Measurements from ENCODE around the gene MED27.

DNA sequence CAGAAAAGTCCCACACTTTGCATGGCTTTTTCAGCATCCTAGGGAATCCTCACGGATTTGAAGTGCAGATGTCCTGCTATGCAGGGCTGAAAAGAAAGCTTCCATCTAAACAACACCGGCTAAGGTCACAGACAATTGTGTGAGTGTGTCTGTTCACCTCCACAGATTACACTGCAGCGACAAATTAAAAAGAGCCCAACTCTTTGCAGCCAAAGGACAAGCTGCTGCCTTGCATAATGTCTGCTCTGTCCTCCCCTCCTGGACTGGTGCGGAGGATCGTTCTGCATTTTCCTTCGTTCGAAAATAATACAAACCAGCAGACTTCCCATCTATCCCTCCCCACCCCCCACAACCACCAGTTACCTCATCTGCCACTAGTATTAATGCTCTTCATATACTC, 169.1 kb downstream of the MED27 start:
- TF ChIP-seq, protein P1, sequence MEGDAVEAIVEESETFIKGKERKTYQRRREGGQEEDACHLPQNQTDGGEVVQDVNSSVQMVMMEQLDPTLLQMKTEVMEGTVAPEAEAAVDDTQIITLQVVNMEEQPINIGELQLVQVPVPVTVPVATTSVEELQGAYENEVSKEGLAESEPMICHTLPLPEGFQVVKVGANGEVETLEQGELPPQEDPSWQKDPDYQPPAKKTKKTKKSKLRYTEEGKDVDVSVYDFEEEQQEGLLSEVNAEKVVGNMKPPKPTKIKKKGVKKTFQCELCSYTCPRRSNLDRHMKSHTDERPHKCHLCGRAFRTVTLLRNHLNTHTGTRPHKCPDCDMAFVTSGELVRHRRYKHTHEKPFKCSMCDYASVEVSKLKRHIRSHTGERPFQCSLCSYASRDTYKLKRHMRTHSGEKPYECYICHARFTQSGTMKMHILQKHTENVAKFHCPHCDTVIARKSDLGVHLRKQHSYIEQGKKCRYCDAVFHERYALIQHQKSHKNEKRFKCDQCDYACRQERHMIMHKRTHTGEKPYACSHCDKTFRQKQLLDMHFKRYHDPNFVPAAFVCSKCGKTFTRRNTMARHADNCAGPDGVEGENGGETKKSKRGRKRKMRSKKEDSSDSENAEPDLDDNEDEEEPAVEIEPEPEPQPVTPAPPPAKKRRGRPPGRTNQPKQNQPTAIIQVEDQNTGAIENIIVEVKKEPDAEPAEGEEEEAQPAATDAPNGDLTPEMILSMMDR (IDR thresholded peaks at IDR 0.05 in 2 of 3, conservative IDR thresholded peaks at IDR 0.05 in 1 of 3; ENCODE audit: control insufficient read depth in 2 of 3, extremely low read depth in 1 of 3, insufficient read depth in 1 of 3, low read depth in 3 of 3, low read length in 3 of 3), result no peak
- TF ChIP-seq, protein P2, sequence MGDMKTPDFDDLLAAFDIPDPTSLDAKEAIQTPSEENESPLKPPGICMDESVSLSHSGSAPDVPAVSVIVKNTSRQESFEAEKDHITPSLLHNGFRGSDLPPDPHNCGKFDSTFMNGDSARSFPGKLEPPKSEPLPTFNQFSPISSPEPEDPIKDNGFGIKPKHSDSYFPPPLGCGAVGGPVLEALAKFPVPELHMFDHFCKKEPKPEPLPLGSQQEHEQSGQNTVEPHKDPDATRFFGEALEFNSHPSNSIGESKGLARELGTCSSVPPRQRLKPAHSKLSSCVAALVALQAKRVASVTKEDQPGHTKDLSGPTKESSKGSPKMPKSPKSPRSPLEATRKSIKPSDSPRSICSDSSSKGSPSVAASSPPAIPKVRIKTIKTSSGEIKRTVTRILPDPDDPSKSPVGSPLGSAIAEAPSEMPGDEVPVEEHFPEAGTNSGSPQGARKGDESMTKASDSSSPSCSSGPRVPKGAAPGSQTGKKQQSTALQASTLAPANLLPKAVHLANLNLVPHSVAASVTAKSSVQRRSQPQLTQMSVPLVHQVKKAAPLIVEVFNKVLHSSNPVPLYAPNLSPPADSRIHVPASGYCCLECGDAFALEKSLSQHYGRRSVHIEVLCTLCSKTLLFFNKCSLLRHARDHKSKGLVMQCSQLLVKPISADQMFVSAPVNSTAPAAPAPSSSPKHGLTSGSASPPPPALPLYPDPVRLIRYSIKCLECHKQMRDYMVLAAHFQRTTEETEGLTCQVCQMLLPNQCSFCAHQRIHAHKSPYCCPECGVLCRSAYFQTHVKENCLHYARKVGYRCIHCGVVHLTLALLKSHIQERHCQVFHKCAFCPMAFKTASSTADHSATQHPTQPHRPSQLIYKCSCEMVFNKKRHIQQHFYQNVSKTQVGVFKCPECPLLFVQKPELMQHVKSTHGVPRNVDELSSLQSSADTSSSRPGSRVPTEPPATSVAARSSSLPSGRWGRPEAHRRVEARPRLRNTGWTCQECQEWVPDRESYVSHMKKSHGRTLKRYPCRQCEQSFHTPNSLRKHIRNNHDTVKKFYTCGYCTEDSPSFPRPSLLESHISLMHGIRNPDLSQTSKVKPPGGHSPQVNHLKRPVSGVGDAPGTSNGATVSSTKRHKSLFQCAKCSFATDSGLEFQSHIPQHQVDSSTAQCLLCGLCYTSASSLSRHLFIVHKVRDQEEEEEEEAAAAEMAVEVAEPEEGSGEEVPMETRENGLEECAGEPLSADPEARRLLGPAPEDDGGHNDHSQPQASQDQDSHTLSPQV (IDR thresholded peaks at IDR 0.05), result no peak
- TF ChIP-seq, protein P3, sequence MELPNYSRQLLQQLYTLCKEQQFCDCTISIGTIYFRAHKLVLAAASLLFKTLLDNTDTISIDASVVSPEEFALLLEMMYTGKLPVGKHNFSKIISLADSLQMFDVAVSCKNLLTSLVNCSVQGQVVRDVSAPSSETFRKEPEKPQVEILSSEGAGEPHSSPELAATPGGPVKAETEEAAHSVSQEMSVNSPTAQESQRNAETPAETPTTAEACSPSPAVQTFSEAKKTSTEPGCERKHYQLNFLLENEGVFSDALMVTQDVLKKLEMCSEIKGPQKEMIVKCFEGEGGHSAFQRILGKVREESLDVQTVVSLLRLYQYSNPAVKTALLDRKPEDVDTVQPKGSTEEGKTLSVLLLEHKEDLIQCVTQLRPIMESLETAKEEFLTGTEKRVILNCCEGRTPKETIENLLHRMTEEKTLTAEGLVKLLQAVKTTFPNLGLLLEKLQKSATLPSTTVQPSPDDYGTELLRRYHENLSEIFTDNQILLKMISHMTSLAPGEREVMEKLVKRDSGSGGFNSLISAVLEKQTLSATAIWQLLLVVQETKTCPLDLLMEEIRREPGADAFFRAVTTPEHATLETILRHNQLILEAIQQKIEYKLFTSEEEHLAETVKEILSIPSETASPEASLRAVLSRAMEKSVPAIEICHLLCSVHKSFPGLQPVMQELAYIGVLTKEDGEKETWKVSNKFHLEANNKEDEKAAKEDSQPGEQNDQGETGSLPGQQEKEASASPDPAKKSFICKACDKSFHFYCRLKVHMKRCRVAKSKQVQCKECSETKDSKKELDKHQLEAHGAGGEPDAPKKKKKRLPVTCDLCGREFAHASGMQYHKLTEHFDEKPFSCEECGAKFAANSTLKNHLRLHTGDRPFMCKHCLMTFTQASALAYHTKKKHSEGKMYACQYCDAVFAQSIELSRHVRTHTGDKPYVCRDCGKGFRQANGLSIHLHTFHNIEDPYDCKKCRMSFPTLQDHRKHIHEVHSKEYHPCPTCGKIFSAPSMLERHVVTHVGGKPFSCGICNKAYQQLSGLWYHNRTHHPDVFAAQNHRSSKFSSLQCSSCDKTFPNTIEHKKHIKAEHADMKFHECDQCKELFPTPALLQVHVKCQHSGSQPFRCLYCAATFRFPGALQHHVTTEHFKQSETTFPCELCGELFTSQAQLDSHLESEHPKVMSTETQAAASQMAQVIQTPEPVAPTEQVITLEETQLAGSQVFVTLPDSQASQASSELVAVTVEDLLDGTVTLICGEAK (IDR thresholded peaks at IDR 0.05; ENCODE audit: borderline replicate concordance), result no peak
- TF ChIP-seq CEBPB (IDR thresholded peaks at IDR 0.05; ENCODE audit: borderline replicate concordance in 1 of 2, low read depth in 2 of 2, low read length in 2 of 2) (no peak), POLR2AphosphoS2 (IDR thresholded peaks at IDR 0.05; ENCODE audit: low read depth, low read length) (no peak), RAD51 (IDR thresholded peaks at IDR 0.05) (no peak), SUPT20H (IDR thresholded peaks at IDR 0.05; ENCODE audit: borderline replicate concordance, control insufficient read depth, low read depth, low read length) (no peak), MYB (IDR thresholded peaks at IDR 0.05; ENCODE audit: borderline replicate concordance, low read depth, low read length) (no peak), EP300 (IDR thresholded peaks at IDR 0.05; ENCODE audit: borderline replicate concordance in 1 of 2, control insufficient read depth in 1 of 2, low read depth in 2 of 2, low read length in 2 of 2) (no peak), ZNF207 (IDR thresholded peaks at IDR 0.05; ENCODE audit: borderline replicate concordance) (no peak)
